Smooth muscle cell (in vitro differentiated cells): Measurements from ENCODE around the gene MEF2A. TPM values are rescaled to one million over a fixed set of nuclear protein-coding genes. Genes with fewer than 3 reads are reported as not detected.
A peak's percentile ranks its signal among the peaks of the same experiment; 100 is the strongest.

ENCODE experiments used
- DNase-seq: peaks from one replicate; lab custom pipeline; 2025; ENCODE audit not compliant: unreplicated experiment; lab: John Stamatoyannopoulos, UW
- H2AFZ ChIP-seq: fragments of 200-600 bp; sonication (generic); 2 replicates; pipeline ENCODE4 v1.6.0; 2016; ENCODE audit warnings: antibody characterized with exemption, low read depth, mild to moderate bottlenecking
- H3F3A ChIP-seq: fragments of 200-600 bp; sonication (generic); 2 replicates; pipeline ENCODE4 v1.6.0; 2017; ENCODE audit warnings: antibody characterized with exemption, low read depth
- H3K27ac ChIP-seq: fragments of 200-600 bp; sonication (generic); 2 replicates; pipeline ENCODE4 v1.5.1; 2016; ENCODE audit warnings: low read depth, mild to moderate bottlenecking
- H3K27me3 ChIP-seq: fragments of 200-600 bp; sonication (generic); 2 replicates; pipeline ENCODE4 v1.6.1; 2016; ENCODE audit warnings: low read depth, mild to moderate bottlenecking
- H3K36me3 ChIP-seq: fragments of 200-600 bp; sonication (generic); 2 replicates; pipeline ENCODE4 v1.5.1; 2016; ENCODE audit warnings: low read depth
- H3K4me1 ChIP-seq: fragments of 200-600 bp; sonication (generic); 2 replicates; pipeline ENCODE4 v1.5.1; 2016; ENCODE audit warnings: low read depth
- H3K4me2 ChIP-seq: fragments of 200-600 bp; sonication (generic); 2 replicates; pipeline ENCODE4 v1.6.0; 2016; ENCODE audit warnings: mild to moderate bottlenecking
- H3K4me3 ChIP-seq: fragments of 200-600 bp; sonication (generic); 2 replicates; pipeline ENCODE4 v1.5.1; 2016; ENCODE audit warnings: mild to moderate bottlenecking
- H3K79me2 ChIP-seq: fragments of 200-600 bp; sonication (generic); 2 replicates; pipeline ENCODE4 v1.6.0; 2016; ENCODE audit warnings: low read depth, mild to moderate bottlenecking
- H3K9ac ChIP-seq: fragments of 200-600 bp; sonication (generic); 2 replicates; pipeline ENCODE4 v1.6.0; 2016; ENCODE audit warnings: low read depth
- H3K9me3 ChIP-seq: fragments of 200-600 bp; sonication (generic); replicated peaks from 2 replicates; pipeline ENCODE4 v1.5.1; 2016; ENCODE audit warnings: low read depth
- H4K20me1 ChIP-seq: fragments of 200-600 bp; sonication (generic); 2 replicates; pipeline ENCODE4 v1.6.0; 2016; ENCODE audit warnings: low read depth
- WGBS: methylation state at CpG from one replicate; pipeline ENCODE4 v1.1.7; 2016; ENCODE audit warnings: low lambda C conversion rate; 5-methylcytosine and 5-hydroxymethylcytosine counted together
- polyA plus RNA-seq: library from polyadenylated mRNA; unstranded; fragments of >200 nt; fragmentation: Nextera tagmentation; extraction: Ambion mirVana; gene quantifications from 2 replicates; pipeline ENCODE4 v1.2.1, GENCODE V29; 2016
- total RNA-seq: library from RNA; depleted of rRNA; stranded (reverse); fragments of >200 nt; gene quantifications from 2 replicates; pipeline ENCODE4 v1.2.3, GENCODE V29; 2014
- TF ChIP-seq, protein P1 (sequence below): fragments of 200-600 bp; sonication (generic); IDR thresholded peaks from 2 replicates; pipeline ENCODE4 v1.5.1; 2017; ENCODE audit warnings: borderline replicate concordance, mild to moderate bottlenecking, antibody characterized with exemption; ENCODE audit not compliant: insufficient read depth, poor library complexity, severe bottlenecking

MEF2A gene
- total and polyA plus RNA-seq, 2 experiments from 2014 or later: 12.3 to 75.8 TPM

DNA sequence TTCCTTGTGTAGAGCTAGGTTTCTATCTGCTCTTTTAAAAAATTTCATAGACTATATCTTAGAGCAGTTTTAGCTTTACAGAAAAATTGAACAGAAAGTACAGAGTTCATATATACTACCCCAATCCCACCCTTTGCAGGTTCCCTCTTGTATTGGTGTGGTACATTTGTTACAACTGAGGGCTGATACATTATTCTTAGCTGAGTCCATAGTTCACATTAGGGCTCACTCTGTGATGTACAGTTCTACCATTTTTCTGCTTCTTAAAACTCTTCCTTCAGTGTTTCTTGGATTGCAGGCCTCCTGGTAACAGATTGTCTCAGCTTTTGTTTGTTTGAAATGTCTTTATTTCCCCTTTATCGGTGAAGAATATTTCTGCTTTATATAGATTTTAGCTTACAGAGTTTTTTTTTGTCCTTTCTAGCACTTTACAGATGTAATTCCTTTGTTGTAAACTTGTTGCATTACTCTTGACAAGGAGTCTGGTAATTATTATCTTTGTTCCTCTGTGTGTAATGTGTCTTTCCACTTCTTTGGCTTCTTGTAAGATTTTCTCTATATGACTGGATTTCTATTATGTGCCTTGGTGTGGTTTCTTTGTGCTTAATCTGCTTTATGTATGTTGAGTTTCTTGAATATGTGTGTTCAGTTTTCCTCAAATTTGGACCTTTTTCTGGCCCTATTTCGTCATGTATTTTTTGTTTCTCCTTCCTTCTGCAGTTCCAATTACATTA is 25.3 kb downstream of the MEF2A start:
- Histone ChIP-seq H3K27me3 (no peaks in the 10 kb centered on the region), H3K9ac (no peak overlapping the region), H3F3A (no peaks in the 10 kb centered on the region), H3K4me2 (no peak overlapping the region), H3K9me3 (no peaks in the 10 kb centered on the region), H4K20me1 (peaks cover 93% of the 10 kb centered on the region), H3K36me3 (no peaks in the 10 kb centered on the region), H3K4me3 (no peak overlapping the region), H2AFZ (no peak overlapping the region), H3K79me2 (peaks cover 99% of the 10 kb centered on the region), H3K27ac (peak overlapping the region; percentile 15), H3K4me1 (no peaks in the 10 kb centered on the region)
- DNase-seq: no peak
- WGBS: 95% methylated on average over 2 of the region's 2 CpGs
- TF ChIP-seq, protein P1, sequence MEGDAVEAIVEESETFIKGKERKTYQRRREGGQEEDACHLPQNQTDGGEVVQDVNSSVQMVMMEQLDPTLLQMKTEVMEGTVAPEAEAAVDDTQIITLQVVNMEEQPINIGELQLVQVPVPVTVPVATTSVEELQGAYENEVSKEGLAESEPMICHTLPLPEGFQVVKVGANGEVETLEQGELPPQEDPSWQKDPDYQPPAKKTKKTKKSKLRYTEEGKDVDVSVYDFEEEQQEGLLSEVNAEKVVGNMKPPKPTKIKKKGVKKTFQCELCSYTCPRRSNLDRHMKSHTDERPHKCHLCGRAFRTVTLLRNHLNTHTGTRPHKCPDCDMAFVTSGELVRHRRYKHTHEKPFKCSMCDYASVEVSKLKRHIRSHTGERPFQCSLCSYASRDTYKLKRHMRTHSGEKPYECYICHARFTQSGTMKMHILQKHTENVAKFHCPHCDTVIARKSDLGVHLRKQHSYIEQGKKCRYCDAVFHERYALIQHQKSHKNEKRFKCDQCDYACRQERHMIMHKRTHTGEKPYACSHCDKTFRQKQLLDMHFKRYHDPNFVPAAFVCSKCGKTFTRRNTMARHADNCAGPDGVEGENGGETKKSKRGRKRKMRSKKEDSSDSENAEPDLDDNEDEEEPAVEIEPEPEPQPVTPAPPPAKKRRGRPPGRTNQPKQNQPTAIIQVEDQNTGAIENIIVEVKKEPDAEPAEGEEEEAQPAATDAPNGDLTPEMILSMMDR: no peak

DNA sequence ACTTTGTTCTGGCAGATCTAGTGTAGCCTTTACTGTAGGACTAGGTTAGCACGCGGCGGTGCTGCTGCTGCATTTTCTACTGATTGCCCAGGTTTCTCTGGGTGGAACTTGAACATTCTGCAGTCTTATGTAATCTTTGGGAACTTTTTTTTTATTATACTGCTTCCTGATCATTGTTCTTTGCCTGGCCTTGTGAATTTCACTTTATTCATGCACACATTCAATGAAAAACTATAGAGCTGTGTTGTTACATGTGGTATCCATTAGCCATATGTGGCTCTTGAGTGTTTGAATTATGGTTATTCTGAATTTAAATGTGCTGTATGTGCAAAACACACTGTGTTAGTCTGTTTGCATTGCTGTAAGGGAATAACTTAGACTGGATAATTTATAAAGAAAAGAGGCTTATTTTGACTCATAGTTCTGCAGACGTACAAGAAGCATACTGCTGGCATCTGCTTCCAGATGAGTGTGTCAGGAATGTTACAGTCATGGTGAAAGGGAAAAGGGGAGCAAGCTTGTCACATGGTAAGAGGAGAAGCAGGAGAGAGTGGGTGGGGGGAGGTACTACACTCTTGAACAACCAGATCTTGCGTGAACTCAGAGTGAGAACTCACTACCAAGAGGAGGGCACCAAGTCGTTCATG is 26.5 kb downstream of the MEF2A start:
- WGBS: 79% methylated on average over 6 of the region's 6 CpGs
- no peak overlapping the region for H3K4me2 ChIP-seq
- no peaks in the 10 kb centered on the region for H3K36me3 ChIP-seq
- H3K9me3 ChIP-seq: no peaks in the 10 kb centered on the region
- H3K4me1 ChIP-seq: no peaks in the 10 kb centered on the region
- DNase-seq: no peak
- no peak overlapping the region for H3K27ac ChIP-seq
- H3K79me2 ChIP-seq: peaks cover 99% of the 10 kb centered on the region
- no peak overlapping the region for H3K9ac ChIP-seq
- TF ChIP-seq, protein P1: no peak
- no peak overlapping the region for H3K4me3 ChIP-seq
- no peaks in the 10 kb centered on the region for H3F3A ChIP-seq
- H2AFZ ChIP-seq: no peak overlapping the region
- H4K20me1 ChIP-seq: peaks cover 93% of the 10 kb centered on the region
- H3K27me3 ChIP-seq: no peaks in the 10 kb centered on the region

DNA sequence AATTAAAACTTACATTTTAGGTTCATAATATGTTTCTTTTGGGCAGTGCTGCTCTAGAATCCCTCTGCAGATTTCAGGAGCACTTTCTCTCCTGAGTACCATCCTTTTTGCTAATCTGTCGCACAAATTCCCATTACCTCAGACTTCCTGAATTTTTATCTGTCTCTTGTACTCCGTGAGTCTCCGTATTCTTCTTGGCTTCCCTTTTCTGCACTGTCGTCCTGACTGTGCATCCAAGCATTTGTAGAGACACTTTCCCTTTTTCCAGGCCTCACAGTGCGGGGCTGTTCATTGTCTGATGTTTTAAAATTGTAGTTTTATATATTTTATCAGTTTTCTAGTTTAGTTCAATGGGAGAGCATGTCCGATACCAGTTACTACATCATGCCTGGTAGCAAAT is 27.3 kb downstream of the MEF2A start:
- H4K20me1 ChIP-seq: peaks cover 88% of the 10 kb centered on the region
- H3K27me3 ChIP-seq: no peaks in the 10 kb centered on the region
- 93% methylated on average over 6 of the region's 6 CpGs for WGBS
- H3K4me3 ChIP-seq: no peak overlapping the region
- H3K4me2 ChIP-seq: no peak overlapping the region
- no peak overlapping the region for H2AFZ ChIP-seq
- H3F3A ChIP-seq: no peaks in the 10 kb centered on the region
- H3K36me3 ChIP-seq: no peaks in the 10 kb centered on the region
- H3K27ac ChIP-seq: peak overlapping the region; percentile 5
- no peak overlapping the region for H3K9ac ChIP-seq
- H3K9me3 ChIP-seq: no peaks in the 10 kb centered on the region
- H3K4me1 ChIP-seq: no peaks in the 10 kb centered on the region
- no peak for DNase-seq
- TF ChIP-seq, protein P1: no peak
- peaks cover 99% of the 10 kb centered on the region for H3K79me2 ChIP-seq
